Measurements from ENCODE around the gene HECTD2.
"Not testable (repeated sequence)": the region's sequence is repeated elsewhere in the genome, so short reads cannot be mapped to it uniquely, and the experiment has no call there.

HECTD2 gene

DNA sequence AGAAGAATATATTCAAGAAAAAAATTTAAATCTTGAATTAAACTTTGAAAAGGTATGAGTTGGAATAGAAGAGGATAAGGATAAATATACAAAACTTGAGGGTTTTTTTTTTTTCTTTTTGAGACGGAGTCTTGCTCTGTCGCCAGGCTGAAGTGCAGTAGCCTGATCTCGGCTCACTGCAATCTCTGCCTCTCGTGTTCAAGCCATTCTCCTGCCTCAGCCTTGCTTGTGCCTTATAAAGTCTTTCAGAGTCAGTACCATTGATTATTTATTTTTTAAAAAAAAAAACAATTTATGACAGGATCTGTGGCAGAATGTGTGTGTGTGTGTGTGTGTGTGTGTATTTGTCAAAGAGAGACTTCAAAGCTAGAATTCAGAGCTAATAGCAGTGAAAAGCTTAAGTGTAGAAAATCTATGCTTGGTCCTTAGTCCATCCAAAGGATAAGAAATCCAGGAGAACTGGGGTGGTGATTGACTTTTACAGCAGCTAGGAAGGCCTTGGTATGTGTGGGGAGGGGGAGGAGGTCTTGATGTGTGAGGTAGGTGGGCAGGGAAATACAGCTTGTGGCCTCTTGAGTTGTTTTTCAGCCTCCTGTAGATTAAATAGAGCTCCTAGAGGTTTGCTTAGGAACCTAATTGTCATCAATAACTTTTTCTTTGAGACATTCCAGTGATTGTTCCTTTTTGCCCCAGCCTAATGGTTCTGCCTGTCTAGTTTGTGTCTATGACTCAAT lies 2.4 kb downstream of the HECTD2 start:
- DNase-seq, result no peak

DNA sequence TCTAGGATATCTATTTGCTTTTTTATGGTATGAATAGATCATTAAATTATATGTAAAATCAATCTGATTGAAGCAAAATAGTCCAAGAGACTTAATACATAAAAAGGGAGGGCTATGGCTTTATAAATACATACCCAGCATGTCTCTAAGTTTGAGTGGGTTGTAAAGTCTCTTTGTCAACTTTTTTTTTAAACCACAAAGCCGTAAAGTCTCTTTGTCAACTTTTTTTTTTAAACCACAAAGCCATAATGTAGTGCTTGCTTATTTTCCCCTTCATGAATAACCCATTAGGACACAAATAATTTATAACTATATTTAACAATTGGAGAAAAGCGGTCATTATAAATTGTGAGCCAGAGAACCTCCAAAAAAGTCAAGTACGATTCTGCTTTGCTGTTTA lies 5.7 kb downstream of the HECTD2 start:
- no peak for DNase-seq

DNA sequence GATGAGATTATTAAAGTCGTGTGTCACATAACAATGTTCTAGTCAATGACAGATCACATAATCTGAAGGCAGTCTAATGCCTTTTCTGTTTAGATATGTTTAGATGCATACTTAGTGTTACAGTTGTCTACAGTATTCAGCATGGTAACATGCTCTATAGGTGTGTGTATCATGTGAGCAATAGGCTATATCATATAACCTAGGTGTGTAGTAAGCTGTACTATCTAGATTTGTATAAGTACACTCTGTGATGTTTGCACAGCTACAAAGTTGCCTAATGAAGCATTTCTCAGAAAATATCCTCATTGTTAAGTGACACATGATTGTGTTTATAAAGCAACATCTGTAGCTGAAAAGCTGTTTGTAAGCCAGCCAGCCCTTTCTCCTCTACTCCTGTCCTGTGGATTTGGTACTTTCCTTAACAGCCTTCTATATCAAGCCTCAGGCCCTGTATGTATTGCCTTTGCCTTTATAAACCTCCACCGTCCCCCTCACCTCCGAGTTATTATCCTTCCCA lies 6.3 kb downstream of the HECTD2 start:
- DNase-seq, result no peak

DNA sequence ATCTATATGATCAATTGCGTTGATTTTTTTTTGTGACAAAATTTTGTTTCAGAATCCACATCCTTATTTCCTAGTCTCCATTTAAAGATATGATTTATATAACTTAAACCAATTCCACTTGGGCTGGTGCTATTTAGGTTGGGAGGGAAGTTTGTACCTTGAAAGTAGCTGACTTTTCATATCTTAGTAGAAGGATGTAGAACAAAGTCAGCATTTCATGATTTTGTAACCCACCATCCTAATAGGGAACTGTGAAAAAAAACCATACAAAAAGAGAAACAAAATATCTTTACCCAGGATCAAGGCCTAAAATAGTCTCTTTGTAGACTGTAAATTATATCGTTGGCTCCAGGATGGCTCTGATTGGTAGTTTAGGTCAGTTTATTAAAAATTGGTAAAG lies 8.3 kb downstream of the HECTD2 start:
- no peak for DNase-seq

DNA sequence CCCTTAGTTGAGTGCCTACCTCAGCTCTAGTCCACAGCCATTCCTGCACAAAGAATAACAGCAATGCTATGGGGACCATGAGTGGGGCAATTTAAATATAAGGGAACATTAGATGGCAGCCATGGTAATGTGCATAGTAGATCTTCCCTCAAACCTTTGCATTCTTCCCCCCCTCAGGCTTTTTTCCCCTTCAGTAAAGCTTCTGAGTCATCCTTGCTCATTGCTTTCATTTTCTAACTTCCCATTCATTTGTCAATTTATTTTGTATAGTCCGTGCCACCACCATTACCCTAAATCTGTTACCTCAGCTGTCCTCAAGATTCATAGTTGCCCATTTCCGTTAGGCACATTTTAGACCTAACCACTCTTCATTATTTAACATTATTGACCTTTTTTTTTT lies 10.7 kb downstream of the HECTD2 start:
- no peak for DNase-seq

DNA sequence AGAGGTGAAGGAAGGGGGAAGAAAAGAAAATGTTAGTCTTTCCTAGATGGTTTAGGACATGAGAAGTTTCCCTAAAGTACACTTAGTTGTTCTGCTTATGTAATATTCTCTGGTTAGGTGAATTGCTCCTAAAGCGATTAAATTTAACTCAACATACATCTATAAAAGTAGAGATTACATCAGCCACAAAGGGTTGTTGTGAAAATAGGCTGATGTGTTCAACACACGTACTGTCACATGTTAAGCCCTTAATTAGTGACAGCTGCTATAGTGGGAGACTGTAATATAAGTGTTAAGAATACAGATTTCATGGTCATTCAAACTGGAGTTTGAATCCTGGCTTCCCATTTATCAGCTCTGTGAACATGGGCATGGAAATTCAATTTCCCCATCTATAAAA lies 12.8 kb downstream of the HECTD2 start:
- no peak for DNase-seq

DNA sequence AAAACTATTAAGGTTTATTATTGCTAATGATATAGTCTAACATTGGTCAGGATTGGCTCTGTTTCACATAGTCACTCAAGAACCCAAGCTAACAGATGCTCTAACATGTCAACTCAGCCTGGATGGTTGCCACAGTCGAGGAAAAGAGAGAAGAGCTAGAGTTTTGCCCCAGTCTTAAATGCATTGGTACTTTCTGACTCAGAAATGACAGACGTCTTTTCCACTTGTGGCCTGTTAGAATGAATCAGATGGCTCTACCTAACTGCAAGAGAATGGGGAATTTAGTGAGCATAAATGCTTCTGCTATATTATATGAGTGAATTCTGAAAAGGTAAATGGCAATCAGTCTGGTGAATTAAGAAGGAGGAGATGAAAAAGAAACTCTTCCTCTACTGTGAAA lies 13.9 kb downstream of the HECTD2 start:
- no peak for DNase-seq

DNA sequence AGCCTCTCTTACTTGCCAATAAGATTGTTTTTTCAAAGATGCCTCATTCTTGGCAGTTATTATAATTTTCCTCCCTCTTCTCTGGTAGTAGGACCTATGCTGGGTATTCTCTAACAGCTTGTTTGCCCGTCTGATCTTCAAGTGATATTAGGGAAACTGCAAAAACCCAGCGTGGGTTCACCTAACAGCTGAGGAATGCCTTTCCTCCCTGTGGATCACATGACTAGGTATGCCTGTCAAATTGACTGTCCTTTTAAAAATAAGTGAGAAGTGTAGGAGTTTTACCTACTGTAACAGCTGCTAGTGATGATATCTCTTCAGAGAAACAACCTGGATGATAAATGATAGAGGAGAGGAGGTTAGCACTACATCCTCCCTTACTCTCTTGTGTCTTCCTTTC lies 22.0 kb downstream of the HECTD2 start:
- DNase-seq, result no peak

DNA sequence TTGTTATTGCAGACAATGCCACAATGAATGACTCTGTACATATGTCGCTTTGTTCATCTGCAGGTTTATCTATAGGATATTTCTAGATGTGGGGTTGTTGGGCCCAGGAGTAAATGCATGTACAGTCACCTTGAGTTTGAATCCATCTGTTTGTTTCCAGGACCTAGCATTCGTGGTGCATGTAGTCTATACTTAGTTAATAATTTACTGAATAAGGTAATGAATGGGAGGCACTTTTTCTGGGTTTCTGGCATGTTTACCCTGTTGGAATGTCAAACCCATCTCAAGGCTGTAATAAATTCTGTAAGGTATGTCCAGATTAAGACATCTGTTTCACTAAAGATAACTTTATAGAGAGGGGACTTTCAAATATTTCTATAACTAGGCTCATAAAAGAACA lies 23.5 kb downstream of the HECTD2 start:
- DNase-seq, result no peak

DNA sequence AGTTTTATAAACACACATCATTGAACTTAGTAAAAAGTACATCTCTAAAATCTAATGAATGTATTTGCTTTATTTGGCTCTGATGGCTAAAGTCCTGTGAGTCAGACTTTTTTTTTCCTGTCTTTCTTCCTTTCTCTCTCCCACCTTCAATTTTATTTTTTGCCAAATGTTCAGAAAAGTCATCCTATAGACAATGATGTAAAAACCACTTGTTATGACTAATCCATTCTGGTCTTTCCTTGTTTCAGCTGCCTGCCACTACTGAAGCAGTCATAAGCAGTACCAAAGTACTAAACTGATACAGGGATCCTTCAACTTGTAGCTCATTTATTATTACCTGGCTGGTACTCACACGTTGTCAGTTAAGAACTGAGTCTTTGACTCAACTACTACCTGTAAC lies 23.9 kb downstream of the HECTD2 start:
- DNase-seq, result no peak

DNA sequence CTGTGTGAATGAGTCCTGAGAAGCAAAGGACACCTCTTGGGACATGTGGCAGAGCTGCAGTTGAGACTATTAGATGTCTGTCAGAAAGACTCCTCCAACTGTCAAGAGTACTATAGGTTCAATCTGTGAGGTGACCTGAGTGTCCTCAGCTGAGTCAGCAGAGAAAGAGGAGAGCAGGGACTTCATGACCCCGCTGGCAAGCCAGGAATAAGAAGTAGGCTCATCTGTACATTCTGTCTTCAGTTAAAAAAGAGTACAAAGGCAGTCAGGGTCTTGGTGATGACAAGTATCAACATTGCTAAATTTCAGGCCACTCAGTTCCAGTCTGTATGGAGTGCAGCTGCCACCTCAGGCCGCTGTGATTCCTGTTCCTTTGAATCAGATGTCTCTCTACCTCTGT lies 25.1 kb downstream of the HECTD2 start:
- DNase-seq, result no peak

DNA sequence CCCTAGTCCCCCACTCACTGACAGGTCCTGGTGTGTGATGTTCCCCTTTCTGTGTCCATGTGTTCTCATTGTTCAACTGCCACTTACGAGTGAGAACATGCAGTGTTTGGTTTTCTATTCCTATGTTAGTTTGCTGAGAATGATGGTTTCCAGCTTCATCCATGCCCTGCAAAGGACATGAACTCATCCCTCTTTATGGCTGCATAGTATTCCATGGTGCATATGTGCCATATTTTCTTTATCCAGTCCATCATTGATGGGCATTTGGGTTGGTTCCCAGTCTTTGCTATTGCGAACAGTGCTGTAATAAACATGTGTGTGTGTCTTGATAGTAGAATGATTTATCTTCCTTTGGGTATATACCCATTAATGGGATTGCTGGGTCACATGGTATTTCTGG lies 28.1 kb downstream of the HECTD2 start:
- not testable (repeated sequence) for DNase-seq

DNA sequence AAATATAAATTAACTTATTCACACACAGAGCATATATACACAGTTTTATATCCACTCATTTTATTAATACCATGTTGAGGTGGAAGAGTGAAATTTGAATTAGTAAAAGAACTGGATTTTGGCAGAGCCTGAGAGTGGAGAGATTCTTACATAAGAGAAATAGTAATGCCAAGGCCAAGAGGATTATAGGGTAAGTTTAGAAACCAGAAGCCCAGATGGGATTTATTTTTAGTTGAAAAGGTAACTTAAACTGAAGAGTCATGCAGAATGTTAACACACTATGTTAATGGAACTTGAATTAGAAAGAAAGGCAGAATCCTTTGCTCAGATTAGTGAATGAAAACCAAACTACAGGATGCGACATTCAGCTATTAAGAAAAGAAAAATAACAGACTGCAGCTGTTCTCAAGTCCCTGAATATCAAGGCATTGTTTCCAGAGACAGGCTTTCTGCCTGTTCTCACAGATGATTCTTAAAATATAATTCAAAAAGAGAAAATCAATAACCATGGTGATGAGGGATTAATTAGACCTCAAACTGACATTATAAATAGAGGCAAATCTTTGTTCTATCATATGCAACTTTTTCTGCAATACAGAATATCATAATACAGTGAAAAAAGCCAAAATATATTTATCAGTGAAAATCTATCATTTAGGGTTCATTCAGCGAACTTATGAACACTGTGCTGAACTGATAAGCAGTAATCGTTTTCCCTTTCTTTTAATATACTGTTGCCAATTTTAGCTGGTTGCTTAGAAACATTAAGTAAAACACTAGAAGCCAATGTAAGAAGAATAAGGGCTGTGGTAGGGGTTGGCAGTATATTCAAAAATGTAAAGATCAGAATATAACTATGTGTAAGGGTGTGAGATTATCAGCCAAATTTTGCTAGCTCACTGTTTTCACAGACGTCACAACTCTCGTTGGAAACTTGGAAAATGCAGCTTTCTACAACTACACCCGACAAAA lies 34.4 kb downstream of the HECTD2 start:
- DNase-seq, result no peak

DNA sequence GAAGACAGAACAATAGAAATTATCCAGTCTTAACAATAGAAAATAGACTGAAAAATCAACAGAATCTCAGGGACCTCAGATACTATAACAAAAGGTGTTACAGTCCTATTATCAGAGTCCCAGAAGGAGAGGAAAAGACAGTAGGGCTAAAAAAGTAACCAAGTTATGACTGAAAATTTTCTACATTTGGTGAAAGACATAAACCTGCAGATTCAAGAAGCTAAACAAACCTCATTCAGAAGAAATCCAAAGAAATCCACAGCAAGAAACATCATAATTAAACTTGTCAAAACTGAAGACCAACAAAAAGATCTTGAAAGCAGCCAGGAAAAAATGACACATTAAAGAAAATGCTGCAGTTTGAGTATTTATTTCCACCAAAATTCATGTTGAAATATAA lies 41.9 kb downstream of the HECTD2 start:
- DNase-seq, result no peak

DNA sequence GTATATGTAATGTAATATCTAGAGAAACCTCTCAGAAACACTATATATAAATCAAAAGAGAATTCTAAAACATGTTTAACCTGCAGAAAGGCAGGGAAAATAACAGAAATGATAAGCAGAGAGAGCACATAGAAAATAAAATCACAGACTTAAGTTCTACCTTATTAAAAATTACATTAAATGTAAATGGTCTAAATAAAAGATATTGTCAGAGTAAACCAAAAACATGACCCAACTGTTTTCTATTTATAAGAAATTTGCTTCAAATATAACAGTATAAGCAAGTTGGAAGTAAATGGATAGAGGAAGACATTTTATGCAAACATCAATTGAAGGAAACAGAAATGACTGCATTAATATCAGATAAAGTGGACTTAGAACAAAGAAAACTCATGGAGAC lies 43.4 kb downstream of the HECTD2 start:
- DNase-seq, result no peak

DNA sequence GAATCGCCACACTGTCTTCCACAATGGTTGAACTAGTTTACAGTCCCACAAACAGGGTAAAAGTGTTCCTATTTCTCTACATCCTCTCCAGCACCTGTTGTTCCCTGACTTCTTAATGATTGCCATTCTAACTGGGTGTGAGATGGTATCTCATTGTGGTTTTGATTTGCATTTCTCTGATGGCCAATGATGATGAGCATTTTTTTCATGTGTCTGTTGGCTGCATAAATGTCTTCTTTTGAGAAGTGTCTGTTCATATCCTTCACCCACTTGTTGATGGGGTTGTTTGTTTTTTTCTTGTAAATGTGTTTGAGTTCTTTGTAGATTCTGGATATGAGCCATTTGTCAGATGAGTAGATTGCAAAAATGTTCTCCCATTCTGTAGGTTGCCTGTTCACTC lies 45.0 kb downstream of the HECTD2 start:
- DNase-seq, result not testable (repeated sequence)

DNA sequence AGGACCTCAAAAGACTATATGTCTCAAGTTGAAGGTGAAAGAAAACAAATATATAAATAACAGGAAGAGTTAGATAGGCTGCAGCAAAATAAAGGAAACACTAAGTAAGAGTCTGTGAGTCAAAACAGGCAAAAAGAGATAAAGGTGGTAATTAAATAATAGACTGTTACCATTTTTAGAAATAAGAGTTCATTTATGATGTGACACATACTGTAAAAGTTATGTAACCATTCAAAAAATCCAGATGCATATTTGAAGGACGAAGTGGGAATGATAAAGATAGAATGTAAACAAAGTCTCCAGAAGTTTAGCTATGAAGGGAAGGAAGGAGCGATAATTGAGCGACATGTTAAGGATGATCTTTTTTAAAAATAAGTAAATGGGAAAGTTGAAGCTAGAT lies 50.5 kb downstream of the HECTD2 start:
- no peak for DNase-seq

DNA sequence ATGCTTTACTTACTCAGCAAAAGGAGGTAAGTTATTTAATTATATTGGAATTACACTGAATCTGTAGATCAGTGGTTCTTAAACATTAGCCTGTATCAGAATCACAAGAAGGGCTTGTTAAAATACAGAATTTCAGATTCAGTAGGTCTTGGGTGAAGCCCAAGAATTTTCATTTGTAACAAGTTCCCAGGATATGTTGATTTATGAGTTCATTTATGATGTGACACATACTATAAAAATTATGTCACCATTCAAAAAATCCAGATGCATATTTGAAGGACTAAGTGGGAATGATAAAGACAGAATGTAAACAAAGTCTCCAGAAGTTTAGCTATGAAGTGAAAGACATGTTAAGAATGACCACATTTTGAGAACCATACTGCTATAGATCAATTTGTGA lies 52.3 kb downstream of the HECTD2 start:
- DNase-seq, result no peak

DNA sequence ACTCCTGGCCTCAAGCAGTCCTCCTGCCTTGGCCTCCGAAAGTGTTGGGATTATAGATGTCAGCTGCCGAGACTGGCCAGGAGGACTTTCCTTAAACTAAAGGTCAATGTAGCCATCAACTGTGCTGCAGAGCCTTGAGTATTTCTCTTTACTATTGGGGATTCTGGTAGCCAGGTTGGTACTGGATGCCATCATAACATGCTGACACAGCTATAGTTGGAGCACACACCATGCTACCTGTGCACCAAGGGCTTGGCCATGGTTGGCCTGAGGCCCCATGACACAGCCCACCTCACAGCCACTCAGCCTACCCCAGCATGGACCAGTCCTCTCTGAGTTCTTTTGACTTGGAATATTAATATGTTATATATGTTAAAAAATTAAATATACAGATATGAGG lies 54.4 kb downstream of the HECTD2 start:
- no peak for DNase-seq

DNA sequence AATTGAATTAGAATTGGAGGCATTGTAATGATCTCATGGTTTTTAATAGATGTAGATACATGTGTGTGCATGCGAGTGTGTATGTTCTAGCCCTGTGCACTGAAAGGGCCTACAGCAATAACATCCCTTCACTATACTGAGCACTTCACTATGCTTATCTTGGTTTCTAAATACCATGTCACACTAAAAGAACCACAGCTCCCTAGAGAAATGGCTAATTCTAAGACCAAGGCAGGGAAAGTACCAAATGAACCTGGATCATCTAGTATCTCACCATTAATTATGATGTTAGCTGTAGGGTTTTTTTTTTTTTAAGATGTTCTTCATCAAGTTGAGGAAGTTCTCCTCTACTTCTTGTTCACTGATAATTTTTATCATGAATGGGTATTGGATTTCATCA lies 55.1 kb downstream of the HECTD2 start:
- no peak for DNase-seq

DNA sequence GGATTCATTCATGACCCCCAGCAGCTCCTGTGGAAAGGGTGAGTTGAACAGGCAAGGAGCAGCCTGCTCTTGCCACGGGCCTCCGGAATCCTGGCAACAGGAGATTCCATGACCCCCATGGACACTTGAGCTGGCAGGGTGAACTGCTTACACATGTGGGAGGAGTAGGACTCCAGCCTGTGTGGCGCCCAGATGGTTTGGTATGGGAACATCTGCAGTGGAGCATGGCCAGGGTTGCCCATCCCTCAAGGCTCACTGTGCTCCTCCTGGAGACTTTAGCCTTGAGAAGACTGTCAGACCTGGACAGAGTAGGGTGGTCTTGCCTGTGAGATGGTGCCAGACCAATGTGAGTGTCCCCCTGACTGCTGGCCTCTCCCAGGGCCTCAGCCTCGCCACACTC lies 57.0 kb downstream of the HECTD2 start:
- DNase-seq, result no peak

DNA sequence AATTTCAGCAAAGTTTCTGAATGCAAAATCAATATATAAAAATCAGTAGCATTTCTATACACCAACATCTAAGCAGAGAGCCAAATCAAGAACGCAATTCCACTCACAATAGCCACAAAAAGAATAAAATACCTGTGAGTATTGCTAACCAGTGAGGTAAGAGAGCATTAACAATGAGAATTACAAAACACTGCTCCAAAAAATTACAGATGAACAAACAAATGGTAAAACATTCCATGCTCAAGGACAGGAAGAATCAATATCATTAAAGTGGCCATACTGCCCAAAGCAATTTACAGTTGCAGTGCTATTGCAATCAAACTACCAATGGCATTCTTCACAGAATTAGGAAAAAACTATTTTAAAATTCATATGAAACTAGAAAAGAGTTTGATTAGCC lies 61.5 kb downstream of the HECTD2 start:
- DNase-seq, result no peak

DNA sequence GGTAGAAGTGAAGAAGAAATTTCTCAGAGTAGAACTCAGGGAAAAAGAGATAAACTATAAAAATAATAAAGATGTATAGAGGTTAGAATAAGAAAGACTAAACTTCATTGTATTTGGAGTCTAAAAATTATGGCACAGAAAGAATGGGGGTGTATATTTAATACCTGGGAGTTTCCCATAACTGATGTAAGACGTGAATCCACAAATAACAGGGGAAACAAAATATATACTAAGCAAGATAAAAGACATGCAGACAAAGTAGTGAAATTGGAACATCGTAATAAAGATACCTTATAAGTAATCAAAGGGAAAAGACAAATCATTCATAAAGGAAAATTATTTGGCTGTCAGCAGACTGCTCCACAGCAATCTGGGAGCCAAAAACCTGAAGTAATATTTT lies 62.8 kb downstream of the HECTD2 start:
- no peak for DNase-seq

DNA sequence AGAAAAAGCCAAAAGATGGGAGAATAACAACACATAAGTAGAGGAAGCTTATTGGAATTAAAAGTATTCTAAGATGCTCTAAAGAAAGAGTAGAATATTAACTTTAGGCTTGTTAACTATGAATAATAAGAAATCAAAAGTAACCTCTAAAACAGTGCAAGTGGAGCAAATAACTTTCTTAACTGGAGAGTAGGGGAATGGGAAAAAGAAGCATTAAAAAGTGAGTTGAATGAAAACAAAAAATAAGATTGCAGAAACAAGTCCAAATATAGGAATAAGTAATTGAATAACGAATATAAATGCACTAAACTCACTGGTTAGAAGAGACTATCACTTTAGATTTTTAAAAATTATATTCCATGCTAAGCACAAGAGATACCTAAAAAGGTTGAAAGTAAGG lies 63.9 kb downstream of the HECTD2 start:
- DNase-seq, result no peak

Data from stimulated activated CD4-positive, alpha-beta T cell treated with anti-CD3 and anti-CD28 coated beads, Interleukin-4, amount 100 ng/mL, for 1 hour (primary cell).